HG03095 (cell line): ENCODE data around the gene IL6R.

Experiments
- ATAC-seq: cut with Tn5 transposase; IDR thresholded peaks from one replicate; pipeline ENCODE4 v1.9.1; 2021; ENCODE audit warnings: moderate library complexity; ENCODE audit not compliant: unreplicated experiment

IL6R gene

DNA sequence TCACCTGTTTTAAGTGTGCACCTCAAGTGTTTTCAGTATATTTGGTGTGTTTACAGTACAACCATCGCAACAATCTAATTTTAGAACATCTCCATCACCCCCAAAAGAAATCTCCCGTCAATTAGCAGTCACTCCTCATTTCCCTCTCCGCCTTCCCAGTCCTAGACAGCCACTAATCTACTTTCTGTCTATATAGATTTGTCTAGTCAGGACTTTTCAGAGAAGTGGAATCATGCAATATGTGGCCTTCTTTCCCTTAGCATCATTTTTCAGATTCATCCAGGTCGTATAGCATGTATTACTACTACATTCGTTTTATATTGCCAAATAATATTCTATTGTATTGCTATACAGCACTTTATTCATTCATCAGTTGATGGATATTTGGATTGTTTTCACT is 98.8 kb downstream of the IL6R start:
- ATAC-seq = no peak

DNA sequence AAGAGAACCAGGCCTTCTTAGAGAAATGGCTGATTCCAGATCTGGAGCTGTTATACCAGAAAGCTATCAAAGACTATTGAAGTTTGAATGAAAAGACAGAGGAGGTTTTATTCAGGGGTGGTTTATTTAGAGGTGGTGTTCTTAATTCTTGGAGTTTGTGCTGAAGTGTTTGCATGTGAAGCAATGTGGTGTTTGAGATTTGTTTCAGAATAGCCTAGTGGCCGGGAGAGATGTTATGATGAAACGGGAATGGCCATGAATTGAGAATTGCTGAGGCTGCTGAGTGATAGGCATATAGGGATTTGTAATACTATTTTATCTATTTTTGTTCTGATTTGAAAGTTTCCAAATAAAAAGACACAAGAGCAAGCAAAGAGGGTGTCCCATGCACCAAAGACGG is 107.6 kb downstream of the IL6R start:
- ATAC-seq = no peak

DNA sequence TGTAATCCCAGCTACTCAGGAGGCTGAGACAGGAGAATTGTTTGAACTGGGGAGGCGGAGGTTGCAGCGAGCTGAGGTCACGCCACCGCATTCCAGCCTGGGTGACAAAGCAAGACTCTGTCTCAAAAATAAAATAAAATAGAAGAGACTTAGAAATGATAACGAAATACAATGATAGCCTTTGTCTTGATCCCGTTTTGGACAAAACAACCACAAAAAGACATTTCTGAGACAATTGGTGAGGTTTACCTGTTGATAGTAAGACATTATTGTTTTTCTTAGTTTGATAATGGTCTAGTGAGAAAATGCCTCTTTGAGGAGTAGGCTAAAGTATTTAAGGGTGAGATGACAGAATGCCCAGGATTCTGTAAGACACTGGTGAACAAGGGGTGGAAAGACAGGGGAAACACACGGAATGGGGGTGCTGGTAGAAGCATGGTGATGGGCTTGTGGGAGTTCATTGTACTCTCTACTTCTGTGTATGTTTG is 109.0 kb downstream of the IL6R start:
- no peak for ATAC-seq

DNA sequence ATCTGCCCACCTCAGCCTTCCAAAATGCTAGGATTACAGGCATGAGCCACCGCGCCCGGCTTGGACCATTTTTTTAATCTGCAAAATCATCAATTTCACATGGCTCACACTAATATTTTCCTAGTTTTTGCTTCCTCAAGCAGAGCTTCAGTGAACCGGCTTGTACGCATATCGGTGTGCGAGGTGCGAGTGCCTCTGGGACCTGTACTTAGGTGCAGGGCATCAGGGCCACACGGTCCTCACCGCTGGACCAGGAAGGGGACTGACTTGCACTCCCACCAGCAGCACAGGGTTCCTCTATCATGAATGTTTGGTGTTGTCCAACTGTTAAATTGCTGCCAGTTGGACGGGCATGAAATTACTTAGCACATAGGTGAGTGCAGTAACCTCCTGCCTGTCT is 112.5 kb downstream of the IL6R start:
- no peak for ATAC-seq
